Limb (tissue), 2 donors: ENCODE data around the gene TEPSIN.

Experiments used
- DNase-seq, 2 donors: peaks; one replicate each; pipeline ENCODE4 v3.0.0-alpha.2; 2016; ENCODE audit errors: extremely low spot score in 2 of 2

TEPSIN gene

GRCh38 chr17:81221842-81222619 lies 16.8 kb downstream of the TEPSIN start:
- no peak for DNase-seq

- no peak for DNase-seq
Observed at GRCh38 chr17:81221371-81221841, 17.4 kb downstream of the TEPSIN start.

DNA sequence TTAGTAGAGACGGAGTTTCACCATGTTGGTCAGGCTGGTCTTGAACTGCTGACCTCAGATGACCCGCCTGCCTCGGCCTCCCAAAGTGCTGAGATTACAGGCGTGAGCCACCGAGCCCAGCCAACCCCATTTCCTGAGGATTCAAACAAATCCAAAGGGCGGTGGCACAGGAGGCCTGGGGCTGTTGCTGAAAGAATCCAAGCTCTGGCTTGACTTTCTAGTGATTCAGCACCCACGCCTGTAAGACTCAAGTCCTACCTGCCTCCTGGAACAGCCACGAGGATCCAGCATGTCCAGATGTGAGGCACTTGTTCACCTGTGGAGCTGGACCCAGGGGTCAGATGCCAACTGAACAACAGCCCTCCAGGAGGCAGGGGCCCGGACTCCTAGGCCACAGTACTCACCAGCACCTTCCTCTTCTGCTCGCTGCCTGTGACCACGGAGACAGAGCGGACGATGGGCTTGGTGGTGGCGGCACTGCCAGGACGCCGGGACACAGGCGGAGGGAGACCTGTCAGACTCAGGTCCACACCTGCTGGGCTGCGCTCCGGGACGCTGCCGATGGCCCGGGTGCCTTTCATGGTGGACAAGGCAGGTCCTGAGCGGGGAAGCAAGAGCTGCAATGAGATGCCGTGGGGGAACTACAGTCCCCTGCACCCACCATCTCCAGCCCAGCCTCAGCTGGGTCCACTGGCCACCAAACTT lies 19.2 kb downstream of the TEPSIN start:
- DNase-seq: no peak

DNA sequence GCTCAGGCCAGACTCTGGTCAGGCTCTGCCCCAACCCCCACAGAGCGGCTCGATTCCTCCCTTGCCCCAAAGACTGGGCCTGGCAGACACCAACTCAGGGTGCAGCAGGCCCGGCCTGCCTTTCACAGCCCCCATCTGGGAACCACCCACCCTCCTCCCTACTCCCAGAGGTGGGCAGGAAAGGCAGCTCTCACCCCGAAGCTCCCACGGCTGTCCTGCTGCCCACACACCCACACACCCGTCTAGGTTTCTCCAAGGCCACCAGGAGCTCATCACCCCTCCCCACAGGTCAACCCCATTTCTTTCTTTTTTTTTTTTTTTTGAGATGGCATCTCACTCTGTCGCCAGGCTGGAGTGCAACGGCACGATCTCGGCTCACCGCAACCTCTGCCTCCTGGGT lies 19.9 kb downstream of the TEPSIN start:
- no peak for DNase-seq

GRCh38 chr17:81218459-81218858 lies 20.4 kb downstream of the TEPSIN start:
- no peak for DNase-seq

DNA sequence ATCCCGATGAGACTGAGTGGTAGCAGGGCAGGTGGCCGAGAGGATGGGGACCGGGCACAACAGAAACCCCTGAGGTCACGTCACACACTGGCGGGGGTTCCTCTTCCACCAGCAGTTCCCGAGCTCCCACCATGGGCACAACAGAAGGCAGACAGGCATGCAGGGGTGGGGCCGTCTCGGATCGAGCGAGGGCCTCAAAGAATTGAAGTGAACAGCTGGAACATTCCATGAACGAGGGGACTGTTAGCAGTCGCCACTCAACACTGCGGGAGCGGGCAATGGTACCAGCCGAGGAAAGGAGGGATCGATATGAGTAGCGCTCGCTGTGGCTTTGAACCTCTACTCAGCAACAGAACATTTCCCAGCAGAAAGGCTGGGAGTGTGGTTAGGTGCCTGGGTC lies 21.4 kb downstream of the TEPSIN start:
- DNase-seq: peak in 1 of 2 donors; percentile 44

- no peak for DNase-seq
Observed at GRCh38 chr17:81213978-81214377, 24.9 kb downstream of the TEPSIN start.

DNA sequence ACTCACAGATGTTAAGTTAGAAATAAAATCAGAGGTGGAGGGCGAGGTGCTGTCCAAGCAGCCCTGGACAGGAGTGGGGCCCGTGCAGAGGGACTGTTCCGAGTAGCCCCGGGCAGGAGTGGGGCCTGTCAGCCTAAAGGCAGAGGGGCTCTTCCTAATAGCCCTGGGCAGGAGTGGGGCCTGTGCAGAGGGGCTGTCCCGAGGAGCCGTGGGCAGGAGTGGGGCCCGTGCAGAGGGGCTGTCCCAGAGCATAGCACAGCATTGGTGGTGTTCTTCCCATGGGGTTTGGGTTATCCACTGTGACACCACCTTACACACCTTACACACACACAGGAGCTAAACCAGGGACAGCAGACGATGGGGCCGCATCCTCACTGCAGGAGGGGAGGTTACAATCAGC lies 26.5 kb downstream of the TEPSIN start:
- no peak for DNase-seq

- no peak for DNase-seq
Observed at GRCh38 chr17:81210868-81211267, 28.0 kb downstream of the TEPSIN start.

GRCh38 chr17:81210466-81210865 lies 28.4 kb downstream of the TEPSIN start:
- DNase-seq: no peak

DNA sequence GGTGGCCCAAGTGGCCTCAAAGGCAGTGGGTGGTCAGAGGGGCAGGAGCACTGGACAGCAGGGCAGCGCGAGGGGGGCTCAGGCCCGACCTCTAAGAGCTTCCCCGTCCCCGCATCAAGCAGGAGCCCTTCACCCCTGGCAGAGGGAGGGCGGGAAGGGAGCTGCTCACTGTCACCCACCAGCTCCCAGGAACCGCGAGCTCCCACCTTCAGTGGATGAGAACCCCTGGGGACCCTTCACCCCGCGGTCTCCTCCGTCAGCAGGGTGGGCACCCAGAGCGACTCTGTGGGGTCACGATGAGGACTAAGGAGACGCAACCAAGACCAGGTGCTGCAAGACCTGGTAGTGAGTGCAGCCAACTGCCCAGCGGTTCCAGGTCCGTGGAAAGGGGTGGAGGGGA lies 29.7 kb downstream of the TEPSIN start:
- no peak for DNase-seq

DNA sequence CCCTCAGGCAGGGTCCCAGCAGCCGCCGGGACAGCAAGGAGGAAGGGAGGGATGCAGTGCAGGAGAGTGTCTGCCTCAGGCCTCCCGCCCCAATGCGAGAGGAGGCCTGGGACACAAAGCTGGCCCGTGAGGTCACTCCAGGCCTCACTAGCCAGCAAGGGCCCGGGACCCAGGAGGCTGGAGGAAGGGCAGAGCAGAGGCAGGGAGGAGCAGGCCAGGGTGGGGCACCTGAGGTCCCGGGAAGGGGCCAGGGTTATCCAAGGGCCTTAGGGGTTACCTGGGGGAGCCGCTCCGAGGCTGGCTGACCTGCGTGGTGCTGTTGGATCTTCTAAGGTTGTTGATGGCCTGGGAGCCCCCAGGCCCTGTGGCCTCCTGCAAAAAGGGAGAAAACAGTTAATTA lies 30.2 kb downstream of the TEPSIN start:
- no peak for DNase-seq

GRCh38 chr17:81207610-81208581 lies 31.0 kb downstream of the TEPSIN start:
- no peak for DNase-seq

- no peak for DNase-seq
Observed at GRCh38 chr17:81206657-81207056, 32.2 kb downstream of the TEPSIN start.

DNA sequence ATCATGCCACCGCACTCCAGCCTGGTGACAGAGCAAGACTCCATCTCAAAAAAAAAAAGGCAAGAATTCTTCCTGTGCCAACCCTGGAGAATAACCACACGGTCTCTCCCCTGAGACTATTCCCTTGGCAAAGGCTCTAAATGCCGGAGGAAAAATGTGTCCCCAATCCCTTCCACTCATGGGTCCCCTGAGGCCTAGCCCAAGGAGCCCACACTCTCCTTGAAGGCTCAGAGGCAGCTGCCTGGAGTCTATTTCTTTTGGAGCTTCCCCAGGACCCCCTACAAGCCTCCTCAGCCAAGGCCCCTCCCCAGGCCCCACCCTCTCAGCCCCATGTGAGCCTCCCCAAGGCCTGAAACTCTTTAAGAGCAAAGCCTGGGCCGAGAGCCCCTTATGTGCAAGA lies 32.7 kb downstream of the TEPSIN start:
- no peak for DNase-seq

DNA sequence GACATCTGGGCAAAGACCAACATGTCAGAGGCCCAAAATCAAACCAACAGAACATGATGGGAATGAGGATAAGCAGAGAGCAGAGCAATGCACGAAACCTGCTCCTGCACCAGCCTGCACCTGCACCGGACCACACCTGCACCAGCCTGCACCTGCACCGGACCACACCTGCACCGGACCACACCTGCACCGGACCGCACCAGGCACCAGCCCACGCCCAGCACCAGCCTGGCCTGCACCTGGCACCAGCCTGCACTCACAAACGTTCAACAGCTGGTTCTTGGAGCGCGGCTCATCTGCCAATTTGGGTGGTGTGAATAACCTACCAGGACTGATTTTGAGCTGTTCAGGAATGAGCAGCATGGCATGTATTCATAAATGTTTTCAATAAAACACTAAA lies 34.3 kb downstream of the TEPSIN start:
- no peak for DNase-seq

DNA sequence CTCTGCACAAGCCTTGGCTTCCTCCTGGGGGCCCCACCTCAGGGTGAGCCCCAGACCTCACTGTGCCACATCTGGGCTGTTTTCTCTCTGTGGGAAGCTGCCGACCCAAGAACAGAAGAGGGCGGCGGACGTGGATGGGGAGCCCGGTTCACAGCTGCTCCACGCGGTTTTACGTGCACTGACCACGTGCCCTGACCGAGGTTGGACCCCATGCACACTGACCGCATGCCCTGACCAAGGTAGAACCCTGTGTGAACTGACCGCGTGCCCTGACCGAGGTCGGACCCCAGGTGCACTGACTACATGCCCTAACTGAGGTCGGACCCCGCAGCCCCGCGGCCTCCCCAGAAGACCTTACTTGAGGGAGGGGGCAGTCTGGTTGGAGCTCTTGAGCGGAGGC lies 35.7 kb downstream of the TEPSIN start:
- DNase-seq: no peak

DNA sequence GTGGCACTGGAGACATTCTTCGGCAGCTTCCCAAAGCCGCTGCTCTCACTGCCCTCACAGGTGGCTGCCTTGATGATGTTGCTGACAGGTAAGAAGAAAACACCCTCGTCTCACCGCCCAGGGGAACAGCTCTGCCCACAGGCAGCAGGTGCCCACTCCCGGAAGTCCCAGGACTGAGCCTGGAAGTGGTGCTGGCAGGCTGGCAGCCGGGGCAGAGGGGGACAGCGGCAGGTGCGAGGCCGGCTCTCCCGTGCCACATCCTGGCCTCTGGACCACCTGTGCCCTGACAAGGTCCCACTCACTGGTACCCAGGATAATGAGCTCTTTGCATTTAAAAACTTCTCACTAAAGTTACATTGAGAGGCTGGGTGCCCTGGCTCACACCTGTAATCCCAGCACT lies 36.5 kb downstream of the TEPSIN start:
- DNase-seq: no peak

DNA sequence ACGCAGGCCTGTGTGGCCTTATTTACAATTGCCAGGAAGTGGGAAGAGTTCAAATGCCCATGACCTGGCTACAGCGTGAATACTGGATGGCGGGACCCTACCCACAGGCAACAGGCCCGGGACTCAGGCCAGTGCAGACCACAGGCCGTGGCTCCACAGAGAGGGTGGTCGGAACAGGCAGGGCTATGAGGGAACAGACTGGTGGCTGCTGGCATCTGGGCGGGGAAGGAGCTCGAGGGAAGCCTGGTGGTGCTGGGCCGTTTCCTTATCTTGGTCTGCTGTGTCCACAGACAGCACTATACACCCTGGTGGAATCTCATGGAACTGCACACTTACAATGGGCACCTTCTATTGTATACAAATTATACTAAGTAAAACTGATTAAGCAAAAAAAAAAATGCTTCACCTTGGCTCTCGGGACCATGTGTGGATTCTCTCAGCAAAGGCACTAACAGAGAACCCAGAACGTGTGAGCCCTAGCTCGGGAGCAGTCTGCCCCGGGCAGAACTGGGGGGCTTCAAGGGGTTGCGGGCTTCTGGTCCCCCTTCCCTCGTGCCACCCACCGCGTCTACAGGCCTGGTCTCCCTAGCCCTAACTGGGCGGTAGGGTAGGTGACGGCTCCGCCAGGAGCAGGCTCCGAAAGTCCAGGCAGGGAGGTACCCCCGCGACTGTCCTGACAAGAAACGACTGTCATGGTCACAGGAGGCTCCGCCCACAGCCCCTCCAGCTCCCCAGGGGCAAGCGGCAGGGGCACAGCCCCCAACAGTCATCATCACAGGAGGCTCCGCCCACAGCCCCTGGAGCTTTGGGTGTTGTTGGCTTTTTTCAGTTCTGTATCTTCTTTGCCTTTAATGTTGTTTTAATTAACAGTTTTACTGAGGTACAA lies 37.9 kb downstream of the TEPSIN start:
- DNase-seq: peak in 1 of 2 donors; percentile 48

GRCh38 chr17:81200201-81200600 lies 38.7 kb downstream of the TEPSIN start:
- no peak for DNase-seq

GRCh38 chr17:81199482-81199830 lies 39.4 kb downstream of the TEPSIN start:
- DNase-seq: no peak
